Left lung (tissue), 10 donors: Measurements from ENCODE around the gene CAMTA1. TPM values are rescaled to one million over a fixed set of nuclear protein-coding genes. Genes with fewer than 3 reads are reported as not detected.

Experiments
- ATAC-seq: fragments of 200-7000 bp; cut with Tn5 transposase; one replicate; pipeline ENCODE4 v1.9.1; 2020; ENCODE audit warnings: moderate library complexity
- DNase-seq, 4 donors: peaks; one replicate each; pipeline ENCODE4 v3.0.0-alpha.2; 2013 to 2020
- H3K27ac ChIP-seq, 2 donors: fragments of 200-600 bp; sonication (generic) in 1 of 2; one replicate each; pipeline versions ENCODE4 v1.5.0 to v1.8.0; 2020 to 2021
- H3K27me3 ChIP-seq, 2 donors: fragments of 200-600 bp; sonication (generic) in 1 of 2; one replicate each; pipeline versions ENCODE4 v1.5.0 to v1.8.0; 2020 to 2021
- H3K36me3 ChIP-seq, 2 donors: fragments of 200-600 bp; sonication (generic) in 1 of 2; one replicate each; pipeline versions ENCODE4 v1.5.0 to v1.8.0; 2020 to 2021
- H3K4me1 ChIP-seq, 2 donors: fragments of 200-600 bp; one replicate each; pipeline ENCODE4 v1.8.0; 2021
- H3K4me3 ChIP-seq, 2 donors: fragments of 200-600 bp; sonication (generic) in 1 of 2; one replicate each; pipeline versions ENCODE4 v1.5.0 to v1.8.0; 2020 to 2021; ENCODE audit warnings: mild to moderate bottlenecking in 1 of 2
- H3K9me3 ChIP-seq, 2 donors: fragments of 200-600 bp; sonication (generic) in 1 of 2; one replicate each; pipeline versions ENCODE4 v1.5.0 to v1.8.0; 2020 to 2021
- CTCF ChIP-seq, 2 donors: fragments of 200-600 bp; sonication (generic) in 1 of 2; IDR thresholded peaks; one replicate each; pipeline versions ENCODE4 v1.5.0 to v1.8.0; 2021; ENCODE audit warnings: antibody characterized with exemption in 2 of 2
- intact Hi-C, 2 donors: fragments of 100-400 bp; cut with DNase I; formaldehyde crosslinking; loops; one replicate each; pipeline versions ENCODE4 v1.11.2 to v1.14.2; 2022
- polyA plus RNA-seq, 6 donors: library from polyadenylated mRNA; unstranded; fragments of 120-200 nt; gene quantifications; one replicate each; pipeline ENCODE4 v1.2.1, GENCODE V29; 2013; ENCODE audit not compliant: insufficient read length in 6 of 6
- total RNA-seq, 2 donors: library from RNA; stranded (reverse); fragmentation: NEBNext Ultra II Directional; extraction: Animal tissue kit (Norgen Biotek cat#: 25700); gene quantifications; one replicate each; pipeline ENCODE4 v1.2.1, GENCODE V29; 2021
- donor health status: DM: no; HTN: yes; CAD: no.
- donor health status: DM: no; HTN: no; CAD: no.

Gene CAMTA1
- total and polyA plus RNA-seq, 8 donors, result 42.7 to 69.1 (median 49.4) TPM

GRCh38 chr1:7449750-7450149 is 664.5 kb downstream of the CAMTA1 start:
- Histone ChIP-seq H3K9me3 (no peaks in the 10 kb centered on the region), H3K27me3 (no peaks in the 10 kb centered on the region), H3K4me3 (no peak overlapping the region), H3K36me3 (no peaks in the 10 kb centered on the region), H3K4me1 (no peaks in the 10 kb centered on the region), H3K27ac (no peak overlapping the region)
- no peak for TF ChIP-seq CTCF (IDR thresholded peaks at IDR 0.05)
- intact Hi-C loops, result loop anchor here in 1 of 2 donors (10.0 kb wide), 1 partner anchor 195 kb away; no protein-coding TSS in a partner anchor
- no peak for ATAC-seq
- DNase-seq, result peak in 1 of 4 donors; percentile 44

- no peaks in the 10 kb centered on the region for H3K9me3 ChIP-seq
- DNase-seq (no peak), ATAC-seq (no peak)
- H3K4me3 ChIP-seq, result no peak overlapping the region
- H3K4me1 ChIP-seq, result no peaks in the 10 kb centered on the region
- no peak overlapping the region for H3K27ac ChIP-seq
- no peak for TF ChIP-seq CTCF (IDR thresholded peaks at IDR 0.05)
- no peaks in the 10 kb centered on the region for H3K36me3 ChIP-seq
- intact Hi-C loops, result loop anchor here in 1 of 2 donors (10.0 kb wide), 1 partner anchor 194 kb away; no protein-coding TSS in a partner anchor
- no peaks in the 10 kb centered on the region for H3K27me3 ChIP-seq
These were observed 665.6 kb downstream of the CAMTA1 start for GRCh38 chr1:7450838-7451237.

GRCh38 chr1:7453038-7453437 is 667.8 kb downstream of the CAMTA1 start:
- no peaks in the 10 kb centered on the region for H3K9me3 ChIP-seq
- H3K36me3 ChIP-seq, result no peaks in the 10 kb centered on the region
- intact Hi-C loops, result loop anchor here in 1 of 2 donors (10.0 kb wide), 1 partner anchor 192 kb away; no protein-coding TSS in a partner anchor
- no peaks in the 10 kb centered on the region for H3K4me1 ChIP-seq
- no peak overlapping the region for H3K4me3 ChIP-seq
- H3K27me3 ChIP-seq, result no peaks in the 10 kb centered on the region
- peak in 1 of 4 donors; percentile 61 for DNase-seq
- ATAC-seq, result no peak
- H3K27ac ChIP-seq, result no peak overlapping the region
- no peak for TF ChIP-seq CTCF (IDR thresholded peaks at IDR 0.05)

- peak in 2 of 4 donors; percentile 56 to 79 for DNase-seq
- Histone ChIP-seq H3K4me3 (no peak overlapping the region), H3K27ac (no peak overlapping the region), H3K4me1 (no peaks in the 10 kb centered on the region), H3K36me3 (no peaks in the 10 kb centered on the region), H3K27me3 (no peaks in the 10 kb centered on the region), H3K9me3 (no peaks in the 10 kb centered on the region)
- peak; percentile 41 to 43 for TF ChIP-seq CTCF (IDR thresholded peaks at IDR 0.05)
- intact Hi-C loops, result loop anchor here in 1 of 2 donors (10.0 kb wide), 1 partner anchor 191 kb away; no protein-coding TSS in a partner anchor
- peak; percentile 86 for ATAC-seq
These were observed 669.0 kb downstream of the CAMTA1 start for GRCh38 chr1:7454052-7454815.
